WTC11 (cell line): ENCODE measurements around the gene DUOX1. TPM values are rescaled to one million over a fixed set of nuclear protein-coding genes. Genes with fewer than 3 reads are reported as not detected.

Experiments
- ATAC-seq: fragments of 200-7000 bp; cut with Tn5 transposase; 2 replicates; pipeline ENCODE4 v1.10.0; 2021; ENCODE audit warnings: mild to moderate bottlenecking, moderate library complexity
- CTCF ChIA-PET: fragments of 300-600 bp; sonication (Branson Sonifier 250); formaldehyde crosslinking; loops from one replicate; lab custom pipeline; 2021; ENCODE audit warnings: antibody characterized with exemption; lab: Charles Lee
- POLR2A ChIA-PET: fragments of 350-600 bp; sonication (Branson Sonifier 250); formaldehyde crosslinking; loops from one replicate; lab custom pipeline; 2021; ENCODE audit warnings: antibody characterized with exemption; lab: Charles Lee
- DNase-seq: peaks from one replicate; pipeline ENCODE4 v3.0.0; 2021; ENCODE audit warnings: low spot score
- H3K27ac Mint-ChIP-seq: 2 replicates; pipeline ENCODE4 v1.8.0; 2021; ENCODE audit warnings: mixed read lengths
- H3K27me3 Mint-ChIP-seq: 2 replicates; pipeline ENCODE4 v1.8.0; 2021; ENCODE audit warnings: low read depth, mild to moderate bottlenecking, moderate library complexity, mixed read lengths
- H3K36me3 Mint-ChIP-seq: 2 replicates; pipeline ENCODE4 v1.8.0; 2021; ENCODE audit warnings: mixed read lengths
- H3K4me1 Mint-ChIP-seq: 2 replicates; pipeline ENCODE4 v1.8.0; 2022; ENCODE audit warnings: mixed read lengths
- H3K4me3 Mint-ChIP-seq: 2 replicates; pipeline ENCODE4 v1.8.0; 2021; ENCODE audit warnings: mild to moderate bottlenecking, moderate library complexity, mixed read lengths
- H3K9me3 Mint-ChIP-seq: 2 replicates; pipeline ENCODE4 v1.8.0; 2021; ENCODE audit warnings: mixed read lengths
- ARID4B ChIP-seq: sonication (generic); formaldehyde crosslinking; IDR thresholded peaks from 2 replicates; pipeline ENCODE4 v1.8.0; 2023; ENCODE audit warnings: missing genetic modification reagents, mild to moderate bottlenecking, borderline replicate concordance
- ATF2 ChIP-seq: sonication (generic); formaldehyde crosslinking; IDR thresholded peaks from 2 replicates; pipeline ENCODE4 v1.8.1; 2022; ENCODE audit warnings: low read depth, missing genetic modification reagents, borderline replicate concordance
- CDX4 ChIP-seq: fragments of 250-450 bp; sonication (Bioruptor Pico); IDR thresholded peaks from 2 replicates; pipeline ENCODE4 v1.9.0; 2021; ENCODE audit warnings: moderate library complexity, mild to moderate bottlenecking, inconsistent platforms, borderline replicate concordance
- E2F5 ChIP-seq: sonication (generic); formaldehyde crosslinking; IDR thresholded peaks from 2 replicates; pipeline ENCODE4 v1.8.1; 2022; ENCODE audit warnings: mild to moderate bottlenecking, moderate library complexity, missing genetic modification reagents
- ERG ChIP-seq: fragments of 250-450 bp; sonication (Bioruptor Pico); IDR thresholded peaks from 2 replicates; pipeline ENCODE4 v1.8.0; 2021; ENCODE audit warnings: mild to moderate bottlenecking
- GABPB1 ChIP-seq: sonication (generic); formaldehyde crosslinking; IDR thresholded peaks from 2 replicates; pipeline ENCODE4 v1.8.1; 2023; ENCODE audit warnings: mild to moderate bottlenecking, missing genetic modification reagents
- HMGA2 ChIP-seq: fragments of 250-450 bp; sonication (Bioruptor Pico); IDR thresholded peaks from 2 replicates; pipeline ENCODE4 v1.4.0; 2021; ENCODE audit warnings: mild to moderate bottlenecking, moderate library complexity
- NR1H2 ChIP-seq: sonication (generic); formaldehyde crosslinking; IDR thresholded peaks from 2 replicates; pipeline ENCODE4 v1.9.0; 2021; ENCODE audit warnings: mild to moderate bottlenecking, moderate library complexity, missing genetic modification reagents
- PRRX2 ChIP-seq: fragments of 250-450 bp; sonication (Bioruptor Pico); IDR thresholded peaks from 2 replicates; pipeline ENCODE4 v1.8.0; 2021; ENCODE audit warnings: mild to moderate bottlenecking
- TCF7 ChIP-seq: sonication (generic); formaldehyde crosslinking; IDR thresholded peaks from 2 replicates; pipeline ENCODE4 v1.8.0; 2022; ENCODE audit warnings: mild to moderate bottlenecking, low read depth, missing genetic modification reagents, moderate library complexity
- ZNF121 ChIP-seq: sonication (generic); formaldehyde crosslinking; IDR thresholded peaks from 2 replicates; pipeline ENCODE4 v1.8.0; 2023; ENCODE audit warnings: missing genetic modification reagents
- ZNF219 ChIP-seq: sonication (generic); formaldehyde crosslinking; IDR thresholded peaks from 2 replicates; pipeline ENCODE4 v1.8.0; 2023; ENCODE audit warnings: missing genetic modification reagents, mild to moderate bottlenecking, borderline replicate concordance
- ZNF281 ChIP-seq: sonication (generic); formaldehyde crosslinking; IDR thresholded peaks from 2 replicates; pipeline ENCODE4 v1.8.0; 2023; ENCODE audit warnings: mild to moderate bottlenecking, missing genetic modification reagents
- ZNF416 ChIP-seq: fragments of 250-450 bp; sonication (Bioruptor Pico); IDR thresholded peaks from 2 replicates; pipeline ENCODE4 v1.9.0; 2021; ENCODE audit warnings: mild to moderate bottlenecking, inconsistent platforms
- ZNF425 ChIP-seq: fragments of 250-450 bp; sonication (Bioruptor Pico); conservative IDR thresholded peaks from 2 replicates; pipeline ENCODE4 v1.9.0; 2021; ENCODE audit warnings: mild to moderate bottlenecking
- ZNF512 ChIP-seq: sonication (generic); formaldehyde crosslinking; IDR thresholded peaks from 2 replicates; pipeline ENCODE4 v1.8.1; 2022; ENCODE audit warnings: missing genetic modification reagents, borderline replicate concordance
- total RNA-seq: library from RNA; stranded (reverse); gene quantifications from 3 replicates; pipeline ENCODE4 v1.2.3, GENCODE V29; 2021

DUOX1 gene
- total RNA-seq, 1 experiment from 2014 or later, result 1.3 TPM

- no peaks in the 10 kb centered on the region for H3K36me3 Mint-ChIP-seq
- H3K4me3 Mint-ChIP-seq, result no peak overlapping the region
- ATAC-seq (no peak), DNase-seq (no peak)
- ChIA-PET CTCF (interaction anchor here (0.6 to 8.3 kb wide), 34 partner anchors 10 to 495 kb away, joined by 3 to 231 read pairs (median 9); partner anchors contain the start of genes DUOX1, DUOXA1 and SHF), POLR2A (interaction anchor here (0.6 kb wide), 1 partner anchor 23 kb away, joined by 5 read pairs; no protein-coding TSS in a partner anchor)
- H3K9me3 Mint-ChIP-seq, result no peaks in the 10 kb centered on the region
- no peak overlapping the region for H3K27ac Mint-ChIP-seq
- peaks cover 22% of the 10 kb centered on the region for H3K4me1 Mint-ChIP-seq
- H3K27me3 Mint-ChIP-seq, result peaks cover 97% of the 10 kb centered on the region
- no peak for TF ChIP-seq PRRX2 (CRISPR knock-in tag)
Measured at GRCh38 chr15:45118996-45119395, 10.8 kb upstream of the DUOX1 start.

- peaks cover 15% of the 10 kb centered on the region for H3K4me1 Mint-ChIP-seq
- TF ChIP-seq ZNF512 (CRISPR knock-in tag) (no peak), ZNF281 (no peak), ZNF425 (no peak), GABPB1 (CRISPR knock-in tag) (no peak), ZNF121 (CRISPR knock-in tag) (no peak), TCF7 (no peak), ERG (CRISPR knock-in tag) (no peak), ARID4B (no peak), ATF2 (CRISPR knock-in tag) (no peak), NR1H2 (CRISPR knock-in tag) (no peak), CDX4 (CRISPR knock-in tag) (no peak), ZNF416 (no peak), HMGA2 (no peak), ZNF219 (CRISPR knock-in tag) (no peak), E2F5 (no peak)
Measured at GRCh38 chr15:45120081-45120972, 9.5 kb upstream of the DUOX1 start.

More at GRCh38 chr15:45120081-45120972, 9.5 kb upstream of the DUOX1 start:
- no peak overlapping the region for H3K27ac Mint-ChIP-seq
- H3K9me3 Mint-ChIP-seq, result no peaks in the 10 kb centered on the region
- peaks cover 96% of the 10 kb centered on the region for H3K27me3 Mint-ChIP-seq
- H3K36me3 Mint-ChIP-seq, result no peaks in the 10 kb centered on the region
- no peak overlapping the region for H3K4me3 Mint-ChIP-seq
- DNase-seq, result no peak
- ChIA-PET CTCF (interaction anchor here (1.1 kb wide), 1 partner anchor 11 kb away, joined by 4 read pairs; no protein-coding TSS in a partner anchor), POLR2A (no interaction called here)
- no peak for ATAC-seq
